NCI-H2081 (cell line): ENCODE data around the gene MIA3.
"Not testable (repeated sequence)": the region's sequence is repeated elsewhere in the genome, so short reads cannot be mapped to it uniquely, and the experiment has no call there.

Experiments used
- DNase-seq, 2 experiments: peaks; one replicate each; lab custom pipeline; 2025; lab: John Stamatoyannopoulos, UW

The MIA3 gene

GRCh38 chr1:222669107-222669506 is 51.2 kb downstream of the MIA3 start:
- DNase-seq: not testable (repeated sequence)

GRCh38 chr1:222670110-222670509 is 52.2 kb downstream of the MIA3 start:
- DNase-seq: no peak

GRCh38 chr1:222680080-222680479 is 62.2 kb downstream of the MIA3 start:
- no peak for DNase-seq

- no peak for DNase-seq
These were observed 73.1 kb downstream of the MIA3 start for GRCh38 chr1:222691016-222691415.

- no peak for DNase-seq
These were observed 77.0 kb downstream of the MIA3 start for GRCh38 chr1:222694927-222695326.

- no peak for DNase-seq
These were observed 78.8 kb downstream of the MIA3 start for GRCh38 chr1:222696741-222697140.

- DNase-seq: no peak
These were observed 79.3 kb downstream of the MIA3 start for GRCh38 chr1:222697203-222697602.

GRCh38 chr1:222697826-222698225 is 79.9 kb downstream of the MIA3 start:
- no peak for DNase-seq

GRCh38 chr1:222702210-222702609 is 84.3 kb downstream of the MIA3 start:
- no peak for DNase-seq

- no peak for DNase-seq
These were observed 86.4 kb downstream of the MIA3 start for GRCh38 chr1:222704260-222704659.

- DNase-seq: no peak
These were observed 88.9 kb downstream of the MIA3 start for GRCh38 chr1:222706815-222707214.

GRCh38 chr1:222709700-222710153 is 91.8 kb downstream of the MIA3 start:
- DNase-seq: no peak

- DNase-seq: peak; percentile 45 to 77
These were observed 93.7 kb downstream of the MIA3 start for GRCh38 chr1:222711319-222712252.

- DNase-seq: peak; percentile 87 to 90
These were observed 94.6 kb downstream of the MIA3 start, which contains the start of the genes AIDA and BROX for GRCh38 chr1:222712253-222713090. Gene AIDA, minus strand, starts transcription at chr1:222712491. Its CDS starts 174 bp downstream, at chr1:222712317. Gene BROX, plus strand, starts transcription at chr1:222712564. Its CDS starts 3,136 bp downstream, at chr1:222715700.

- peak; percentile 95 to 98 for DNase-seq
These were observed 95.4 kb downstream of the MIA3 start for GRCh38 chr1:222713091-222713961.

GRCh38 chr1:222716393-222716792 is 98.5 kb downstream of the MIA3 start:
- DNase-seq: no peak
